ENCODE data around the gene CPLX1.

Gene CPLX1

GRCh38 chr4:832536-832935, 6.6 kb upstream of the CPLX1 start:
- no peak for DNase-seq (ENCODE audit: low read depth)

GRCh38 chr4:832108-832507, 6.2 kb upstream of the CPLX1 start:
- DNase-seq (ENCODE audit: low read depth) = no peak

GRCh38 chr4:831483-831805, 5.5 kb upstream of the CPLX1 start:
- no peak for DNase-seq (ENCODE audit: low read depth)

DNA sequence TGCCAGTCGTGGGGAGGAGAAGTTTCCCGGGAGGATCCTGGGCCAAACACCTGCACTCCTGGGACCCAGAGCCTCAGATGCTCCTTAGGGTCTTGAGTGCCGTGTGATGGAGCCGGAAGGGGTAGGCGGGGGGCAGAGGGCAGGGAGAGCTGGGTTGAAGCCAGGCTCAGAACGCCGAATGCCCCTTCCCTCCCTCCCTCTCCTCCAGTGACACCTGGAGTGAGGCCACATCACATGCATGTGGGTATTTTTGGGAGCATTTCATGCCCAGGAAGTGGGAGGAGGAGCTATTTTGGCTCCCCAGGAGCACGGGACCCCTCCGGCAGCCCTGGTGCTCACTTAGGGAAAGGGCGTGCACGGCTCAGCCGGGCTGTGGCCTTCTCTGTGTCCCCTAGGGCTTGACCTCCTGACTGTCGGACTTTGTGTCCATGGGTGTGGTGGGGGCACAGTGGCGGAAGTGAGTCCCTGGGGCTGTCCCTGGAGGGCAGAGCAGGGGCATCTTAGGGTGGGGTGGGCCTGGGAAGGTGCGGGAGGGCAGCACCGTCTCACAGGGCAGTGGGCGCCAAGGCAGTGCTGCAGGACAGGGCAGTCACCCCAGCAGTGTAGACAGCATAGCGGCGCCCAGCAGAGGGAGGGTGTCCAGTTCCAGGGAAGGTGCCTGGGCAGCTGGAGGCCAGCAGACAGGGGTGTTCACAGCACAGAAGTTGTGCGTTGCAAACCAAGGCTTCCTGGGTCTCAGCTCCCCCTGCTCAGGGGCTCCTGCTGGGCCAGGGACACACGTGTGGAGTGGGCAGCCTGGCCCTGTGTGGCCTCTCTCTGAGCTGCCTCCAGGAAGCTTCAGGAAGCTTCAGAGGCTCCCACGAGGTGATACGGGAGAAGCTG, 4.9 kb upstream of the CPLX1 start:
- no peak for DNase-seq (ENCODE audit: low read depth)

- no peak for DNase-seq (ENCODE audit: low read depth)
Measured at GRCh38 chr4:829761-830600, 4.1 kb upstream of the CPLX1 start.

- DNase-seq (ENCODE audit: low read depth) = no peak
Measured at GRCh38 chr4:829291-829690, 3.4 kb upstream of the CPLX1 start.

DNA sequence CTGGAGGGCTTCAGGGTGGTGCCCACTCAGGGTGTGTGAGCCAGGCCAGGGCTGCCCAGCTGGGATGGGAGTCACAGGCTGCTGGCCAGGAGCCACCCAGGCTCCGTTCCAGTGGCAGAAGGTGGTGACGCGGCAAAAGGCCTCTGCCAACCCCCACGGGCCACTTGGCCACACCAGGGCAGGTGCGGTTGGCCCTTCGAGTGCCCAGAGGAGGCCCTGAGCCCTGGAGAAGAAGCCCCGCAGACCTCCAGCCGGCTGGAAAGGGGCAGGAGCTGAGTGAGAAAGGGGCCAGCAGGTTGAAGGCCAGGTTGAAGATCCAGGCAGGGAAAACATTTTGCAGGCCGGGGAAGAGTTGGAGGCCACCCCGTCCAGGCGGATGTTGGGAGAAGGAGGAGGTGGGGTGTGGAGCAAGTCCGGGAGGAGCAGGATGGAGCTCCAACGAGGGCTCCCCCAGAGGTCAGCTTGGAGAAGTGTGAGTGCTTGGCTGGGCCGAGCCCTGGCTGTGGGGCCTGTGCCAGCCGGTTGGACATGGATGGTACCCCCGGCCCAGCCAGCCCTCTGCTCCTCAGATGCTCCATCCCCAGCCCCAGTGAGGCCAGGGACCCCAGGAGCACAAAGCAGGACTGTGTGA, 2.8 kb upstream of the CPLX1 start:
- no peak for DNase-seq (ENCODE audit: low read depth)

DNA sequence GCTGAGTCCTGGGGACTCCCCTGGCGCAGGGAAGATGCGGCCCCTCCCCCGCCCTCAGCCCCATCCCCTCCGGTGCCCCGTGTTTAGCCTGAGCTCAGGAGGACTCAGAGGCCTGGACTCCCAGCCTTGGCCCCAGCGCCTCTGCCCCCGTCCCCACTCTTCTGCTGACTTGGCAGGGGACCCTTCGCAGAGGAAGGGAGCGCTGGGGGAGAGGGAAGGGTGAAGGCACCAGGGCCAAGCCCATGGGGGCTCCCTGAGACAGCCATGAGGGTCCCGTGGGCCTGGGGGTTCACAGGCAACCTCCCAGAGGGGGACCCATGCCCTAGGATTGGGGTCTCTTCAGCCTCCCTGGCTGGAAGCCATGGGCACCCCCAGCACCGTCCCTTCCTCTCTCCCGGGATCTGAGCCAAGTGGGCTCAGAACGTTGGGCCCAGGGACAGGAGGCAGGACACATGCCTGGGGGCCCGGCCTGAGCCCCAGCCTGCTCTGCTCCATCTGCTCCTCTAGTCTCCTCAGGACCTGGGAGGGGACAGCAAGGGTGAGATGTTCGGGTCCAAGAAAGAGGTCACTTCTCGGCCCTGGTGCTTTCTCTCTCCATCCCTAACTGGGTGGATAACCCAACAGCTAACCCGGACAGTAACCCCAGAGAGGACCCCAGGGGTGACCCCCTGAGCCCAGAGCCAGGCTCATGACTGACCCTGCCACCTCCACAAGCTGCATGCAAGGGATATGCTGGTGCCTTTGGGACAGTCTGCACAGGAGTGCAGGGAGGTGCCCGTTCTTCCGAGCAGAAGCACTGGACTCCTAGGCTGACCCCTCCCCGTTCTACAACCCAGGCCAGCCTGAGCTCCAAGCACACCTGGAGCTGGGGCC, 1.5 kb upstream of the CPLX1 start:
- DNase-seq (ENCODE audit: low read depth) = no peak

DNA sequence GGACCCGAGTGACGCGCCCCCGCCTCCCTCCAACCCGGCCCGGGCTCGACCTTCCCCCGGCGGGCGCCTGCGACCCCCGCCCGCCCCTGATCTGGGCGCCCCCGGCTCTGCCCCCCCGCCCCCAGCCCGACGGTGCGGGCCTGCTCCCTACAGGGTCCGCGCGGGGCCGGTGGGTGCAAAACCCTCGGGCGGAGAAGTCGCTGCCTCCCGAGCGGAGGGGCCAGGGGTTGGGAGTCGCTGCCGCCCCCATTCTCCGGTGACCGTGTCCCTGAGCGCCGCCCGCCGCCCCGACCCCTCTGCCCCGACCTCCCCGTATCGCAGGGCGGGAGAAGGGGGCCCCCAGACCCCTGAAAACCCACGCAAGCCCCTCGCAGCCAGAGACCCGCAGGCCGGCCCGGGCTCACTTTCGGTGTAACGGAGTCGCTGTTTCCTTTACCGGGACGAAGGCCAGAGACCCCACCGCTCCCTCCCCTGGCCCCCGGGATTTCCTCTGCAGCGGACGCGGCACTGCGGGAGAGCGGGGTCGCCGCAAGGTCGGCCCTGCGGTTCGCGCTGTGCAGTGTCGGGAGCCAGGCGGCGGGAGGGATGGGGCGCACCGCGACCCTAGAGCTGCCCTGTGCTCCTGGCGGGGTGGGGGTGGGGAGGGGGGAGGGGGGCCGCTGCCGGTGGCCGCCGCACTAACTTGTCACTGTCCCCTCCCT, 729 bp upstream of the CPLX1 start:
- no peak for DNase-seq (ENCODE audit: low read depth)

DNA sequence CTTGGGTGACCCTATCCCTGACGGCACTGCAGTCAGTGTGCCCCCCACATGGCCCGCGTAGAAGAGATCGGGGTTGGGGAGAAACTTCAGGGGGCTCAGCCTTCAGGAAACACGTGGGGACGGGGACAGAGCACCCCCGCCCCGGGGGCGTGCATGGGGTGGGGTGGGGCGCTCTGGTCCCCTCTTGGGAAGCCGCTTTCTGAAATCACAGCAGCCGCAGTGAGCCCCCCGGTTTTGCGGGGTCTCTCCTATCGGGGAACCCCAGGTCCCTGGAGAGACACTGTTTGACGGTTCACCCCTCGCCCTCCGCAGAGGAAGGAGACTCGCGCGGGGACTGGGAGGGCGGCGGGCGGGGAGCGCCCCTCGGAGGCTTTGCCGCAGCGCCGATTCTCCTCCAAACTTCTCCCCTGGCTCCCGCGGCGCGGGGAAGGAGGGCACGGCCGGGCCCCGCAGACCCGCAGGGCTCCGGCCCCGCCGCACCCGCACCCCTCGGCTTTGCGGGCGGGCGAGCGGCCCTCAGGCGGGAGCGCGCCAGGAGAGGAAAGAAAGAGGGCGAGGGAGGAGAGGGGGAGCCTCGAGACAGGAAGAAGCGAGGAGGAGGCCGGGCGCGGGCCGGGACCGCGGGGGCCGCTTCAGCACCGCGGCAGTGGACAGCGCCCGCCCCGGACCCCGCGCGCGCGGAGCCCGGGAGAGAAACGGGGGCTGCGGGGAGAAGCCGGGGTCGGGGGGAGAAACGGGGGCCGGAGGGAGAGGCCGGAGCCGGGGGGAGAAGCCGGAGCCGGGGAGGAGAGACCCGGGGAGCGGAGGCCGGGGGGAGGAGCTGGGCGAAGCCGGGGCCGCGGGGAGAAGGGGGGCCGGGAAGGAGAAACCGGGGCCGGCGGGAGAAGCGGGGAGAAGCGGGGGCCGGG, 612 bp downstream of the CPLX1 start:
- DNase-seq (ENCODE audit: low read depth) = no peak

DNA sequence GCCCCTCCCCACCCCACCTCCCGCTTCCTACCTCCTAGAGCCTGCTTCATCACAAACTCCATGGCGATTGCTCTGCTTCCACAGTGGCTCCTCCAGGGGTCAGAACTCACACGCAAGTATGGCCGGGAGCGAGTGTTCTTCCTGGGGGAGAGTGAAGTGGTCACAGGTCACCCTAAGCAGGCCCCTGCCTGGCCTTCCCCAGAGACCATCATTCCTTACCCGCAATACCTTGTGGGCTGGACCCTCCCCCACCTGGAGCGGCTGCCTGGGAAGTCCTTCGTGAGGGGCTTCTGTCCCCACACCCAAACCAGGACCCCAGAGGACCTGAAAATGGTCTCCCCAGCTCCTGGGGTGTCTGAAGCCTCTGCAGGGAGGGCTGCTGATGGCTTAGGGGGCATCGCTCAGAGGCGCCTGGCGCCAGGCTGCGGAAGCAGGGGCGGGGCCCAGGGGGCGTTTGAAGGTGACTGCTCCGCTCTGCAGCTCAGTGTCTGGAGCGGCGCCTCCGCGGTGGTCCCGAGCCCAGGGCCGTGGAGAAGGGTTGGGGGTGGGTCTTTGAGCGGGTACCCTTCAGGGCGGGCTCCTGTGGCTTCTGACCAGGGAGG, 1.4 kb downstream of the CPLX1 start:
- DNase-seq (ENCODE audit: low read depth) = no peak

GRCh38 chr4:823761-824460, 2.0 kb downstream of the CPLX1 start:
- DNase-seq (ENCODE audit: low read depth) = no peak

GRCh38 chr4:823176-823760, 2.7 kb downstream of the CPLX1 start:
- no peak for DNase-seq (ENCODE audit: low read depth)

DNA sequence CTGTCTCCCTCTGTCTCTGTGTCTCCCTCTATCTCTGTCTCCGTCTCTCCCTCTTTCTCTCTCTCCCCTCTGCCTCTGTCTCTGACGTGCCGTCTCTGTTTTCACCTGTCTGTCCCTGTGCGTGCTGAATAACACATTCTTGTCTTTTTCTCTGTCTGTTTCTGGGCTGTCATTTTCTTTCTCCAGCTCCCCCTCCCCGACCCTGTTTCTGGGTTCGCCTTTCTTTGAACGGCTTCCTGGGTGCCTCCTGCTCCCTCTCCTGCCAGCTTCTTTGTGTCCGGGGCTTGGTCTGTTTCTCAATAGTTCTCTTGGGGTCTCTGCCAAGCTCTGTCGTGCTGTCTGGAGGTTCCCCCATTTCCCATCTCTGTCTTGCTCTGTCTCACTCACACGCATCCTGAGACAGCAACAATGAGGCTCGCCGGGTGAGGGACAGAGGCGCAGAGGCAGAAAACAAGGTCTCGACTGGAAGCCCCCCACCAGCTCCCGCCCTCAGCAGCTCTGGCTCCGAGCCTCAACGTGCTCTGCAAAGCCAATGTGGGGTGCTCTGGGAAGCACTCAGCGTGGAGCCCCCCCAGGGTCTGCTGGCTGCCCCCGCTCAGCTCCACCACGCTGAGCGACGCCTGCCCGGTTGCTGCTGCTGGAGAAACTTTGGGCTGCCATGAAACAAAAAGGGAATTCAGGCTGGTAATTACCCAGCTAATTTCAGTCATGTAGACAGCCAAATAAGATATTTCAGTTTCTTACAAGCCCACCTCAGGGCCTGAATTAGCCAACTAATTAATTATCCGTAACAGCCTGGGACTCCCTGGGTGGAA, 3.4 kb downstream of the CPLX1 start:
- DNase-seq (ENCODE audit: low read depth) = no peak

DNA sequence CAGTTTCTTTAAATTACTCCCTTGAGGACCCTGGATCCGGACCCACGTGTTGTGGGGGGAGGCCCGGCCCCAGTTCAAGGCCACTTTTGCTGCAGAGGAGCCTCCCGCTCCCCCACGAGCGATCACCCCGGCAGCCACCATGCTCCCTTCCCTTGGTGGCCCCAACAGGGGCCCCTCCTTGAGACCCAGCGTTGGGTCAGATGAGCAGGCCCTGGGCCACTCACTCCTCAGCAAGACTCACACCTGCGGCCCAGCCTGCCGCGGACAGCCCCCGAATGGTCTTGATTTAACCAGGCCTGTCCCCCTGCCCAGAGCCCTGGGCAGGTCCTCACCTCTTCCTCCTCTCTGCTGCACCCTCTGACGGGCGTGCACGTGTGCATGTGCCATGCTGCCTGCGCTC, 4.3 kb downstream of the CPLX1 start:
- no peak for DNase-seq (ENCODE audit: low read depth)

GRCh38 chr4:821181-821591, 4.7 kb downstream of the CPLX1 start:
- no peak for DNase-seq (ENCODE audit: low read depth)

DNA sequence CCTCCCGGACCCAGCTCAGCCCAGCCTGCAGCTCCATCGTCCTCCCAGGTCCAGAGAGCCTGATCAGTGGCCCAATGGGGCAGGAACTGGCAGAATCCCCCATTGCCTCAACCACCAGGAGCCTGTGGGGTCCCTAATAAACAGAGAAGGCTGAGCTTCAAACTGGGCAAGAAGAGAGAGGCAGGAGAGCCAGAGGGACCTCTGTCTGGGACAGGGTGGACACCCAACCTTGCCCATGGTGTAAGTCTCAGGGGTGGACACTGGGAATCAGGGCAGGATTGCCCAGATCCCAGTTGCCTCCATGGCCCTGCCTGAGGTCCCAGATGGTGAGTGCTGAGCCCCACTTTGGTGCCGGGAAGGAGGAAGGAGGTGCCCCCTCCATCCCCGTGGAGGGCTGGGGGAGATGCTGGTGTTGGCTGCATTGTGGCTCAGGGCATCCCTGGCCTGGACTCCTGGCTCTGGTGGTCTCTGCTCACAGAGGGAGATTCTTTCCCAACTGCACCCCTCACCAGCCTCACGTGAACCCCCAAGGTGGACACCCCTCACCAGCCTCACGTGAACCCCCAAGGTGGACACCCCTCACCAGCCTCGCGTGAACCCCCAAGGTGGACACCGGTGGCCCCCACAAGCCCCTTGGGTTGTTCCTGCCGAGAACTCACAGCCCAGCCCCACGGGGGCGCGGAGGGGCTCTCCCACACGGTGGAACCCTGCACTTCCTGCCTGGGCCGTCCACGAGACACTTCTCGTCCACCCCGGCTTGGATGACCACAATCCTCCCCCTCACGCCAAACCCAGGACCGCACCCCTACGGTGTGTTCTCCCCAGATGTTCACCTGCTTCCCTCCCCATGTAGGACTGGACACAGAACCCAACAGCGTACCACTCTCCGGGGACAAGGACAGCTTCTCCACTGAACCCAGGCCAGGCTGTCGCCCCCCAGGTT, 5.4 kb downstream of the CPLX1 start:
- DNase-seq (ENCODE audit: low read depth) = no peak

Data from stimulated activated CD8-positive, alpha-beta memory T cell treated with anti-CD3 and anti-CD28 coated beads, Interleukin-12 subunit alpha, Interleukin-12 subunit beta, amount 100 ng/mL, for 4 hours (primary cell).